HuH-7 (cell line): ENCODE results near the gene NUDCD3.

Experiments
- DNase-seq: peaks from one replicate; pipeline ENCODE4 v3.0.0; 2011; ENCODE audit warnings: low spot score

Gene NUDCD3

GRCh38 chr7:44382459-44383265, 107.8 kb downstream of the NUDCD3 start:
- DNase-seq, result no peak

GRCh38 chr7:44381494-44382220, 108.8 kb downstream of the NUDCD3 start:
- DNase-seq, result no peak

- DNase-seq, result no peak
These were observed 109.5 kb downstream of the NUDCD3 start for GRCh38 chr7:44380831-44381493.

GRCh38 chr7:44380189-44380830, 110.1 kb downstream of the NUDCD3 start:
- no peak for DNase-seq

GRCh38 chr7:44379366-44380188, 110.9 kb downstream of the NUDCD3 start:
- DNase-seq, result no peak

GRCh38 chr7:44378744-44379143, 111.7 kb downstream of the NUDCD3 start:
- DNase-seq, result no peak

GRCh38 chr7:44377681-44378421, 112.6 kb downstream of the NUDCD3 start:
- DNase-seq, result no peak

- no peak for DNase-seq
These were observed 113.4 kb downstream of the NUDCD3 start for GRCh38 chr7:44377134-44377463.

- DNase-seq, result no peak
These were observed 113.9 kb downstream of the NUDCD3 start for GRCh38 chr7:44376429-44377133.

- no peak for DNase-seq
These were observed 114.5 kb downstream of the NUDCD3 start for GRCh38 chr7:44375926-44376342.

- peak; percentile 47 for DNase-seq
These were observed 115.2 kb downstream of the NUDCD3 start for GRCh38 chr7:44375236-44375699.

- no peak for DNase-seq
These were observed 116.3 kb downstream of the NUDCD3 start for GRCh38 chr7:44374007-44374763.

GRCh38 chr7:44373418-44373740, 117.1 kb downstream of the NUDCD3 start:
- no peak for DNase-seq

GRCh38 chr7:44372560-44373417, 117.7 kb downstream of the NUDCD3 start:
- no peak for DNase-seq

- DNase-seq, result no peak
These were observed 121.6 kb downstream of the NUDCD3 start for GRCh38 chr7:44368885-44369284.

GRCh38 chr7:44368455-44368854, 122.0 kb downstream of the NUDCD3 start:
- no peak for DNase-seq

GRCh38 chr7:44367475-44368043, 122.9 kb downstream of the NUDCD3 start:
- DNase-seq, result no peak

GRCh38 chr7:44366986-44367385, 123.5 kb downstream of the NUDCD3 start:
- no peak for DNase-seq
